H1 (cell line): Measurements from ENCODE around the gene DAG1. TPM values are rescaled to one million over a fixed set of nuclear protein-coding genes. Genes with fewer than 3 reads are reported as not detected.
A peak's percentile ranks its signal among the peaks of the same experiment; 100 is the strongest.

Experiments
- ASH2L ChIP-seq: fragments of 200-600, 300-600 bp; sonication (generic); IDR thresholded peaks from one replicate; pipeline ENCODE4 v1.7.1; 2017; ENCODE audit warnings: low read length
- BCL11A ChIP-seq, 2 experiments: IDR thresholded peaks; one replicate each; pipeline ENCODE4 v1.6.1; 2011; ENCODE audit warnings: low read depth in 2 of 2, low read length in 2 of 2, mild to moderate bottlenecking in 2 of 2
- CBX5 ChIP-seq: fragments of 300-800, 300-1000 bp; sonication (generic); IDR thresholded peaks from 2 replicates; pipeline ENCODE4 v1.7.1; 2016; ENCODE audit warnings: antibody characterized with exemption, low read length, low read depth
- CREB1 ChIP-seq: IDR thresholded peaks from 2 replicates; pipeline ENCODE4 v1.6.1; 2012; ENCODE audit warnings: inconsistent platforms
- CTBP2 ChIP-seq: IDR thresholded peaks from 2 replicates; pipeline ENCODE4 v1.7.0; 2011; ENCODE audit warnings: borderline replicate concordance, mild to moderate bottlenecking, moderate library complexity, mixed read lengths, low read length; ENCODE audit not compliant: insufficient read depth, insufficient read length
- EP300 ChIP-seq, 2 experiments: IDR thresholded peaks; 1 replicate in 1 of 2; 2 replicates in 1 of 2; pipeline ENCODE4 v1.6.1; 2011 to 2012; ENCODE audit warnings: low read depth in 2 of 2, low read length in 2 of 2, mild to moderate bottlenecking in 2 of 2, borderline replicate concordance in 1 of 2, inconsistent platforms in 1 of 2, moderate library complexity in 1 of 2
- KDM1A ChIP-seq: fragments of 200-600, 300-600 bp; sonication (generic); IDR thresholded peaks from 2 replicates; pipeline ENCODE4 v1.7.1; 2016; ENCODE audit warnings: mild to moderate bottlenecking, low read length, borderline replicate concordance
- RAD21 ChIP-seq, 2 experiments: IDR thresholded peaks in 1 of 2; conservative IDR thresholded peaks in 1 of 2; 2 replicates each; pipeline ENCODE4 v1.6.1; 2011; ENCODE audit warnings: low read depth in 2 of 2, low read length in 2 of 2, improper control_type of control experiment in 1 of 2, inconsistent platforms in 1 of 2, mild to moderate bottlenecking in 1 of 2, moderate library complexity in 1 of 2
- RNF2 ChIP-seq: fragments of 200-900, 300-1000 bp; sonication (generic); IDR thresholded peaks from 2 replicates; pipeline ENCODE4 v1.7.1; 2016; ENCODE audit warnings: borderline replicate concordance, low read depth, mild to moderate bottlenecking, antibody characterized with exemption, low read length; ENCODE audit not compliant: poor library complexity, severe bottlenecking; ENCODE audit errors: missing control alignments
- SIN3A ChIP-seq, 2 experiments: IDR thresholded peaks in 1 of 2; conservative IDR thresholded peaks in 1 of 2; 2 replicates each; pipeline ENCODE4 v1.6.1; 2011 to 2012; ENCODE audit warnings: low read length in 2 of 2, improper control_type of control experiment in 1 of 2, low read depth in 1 of 2, mild to moderate bottlenecking in 1 of 2
- SRF ChIP-seq: IDR thresholded peaks from 2 replicates; pipeline ENCODE4 v1.6.1; 2011; ENCODE audit warnings: mild to moderate bottlenecking, low read depth, low read length, moderate library complexity
- TAF7 ChIP-seq: optimal IDR thresholded peaks from 2 replicates; pipeline ENCODE3; 2011; ENCODE audit warnings: low read depth, mild to moderate bottlenecking, inconsistent platforms, low read length, moderate library complexity, borderline replicate concordance
- TBP ChIP-seq: IDR thresholded peaks from 2 replicates; pipeline ENCODE4 v1.6.1; 2011; ENCODE audit warnings: low read depth, low read length, improper control_type of control experiment
- TEAD4 ChIP-seq: IDR thresholded peaks from 2 replicates; pipeline ENCODE4 v1.6.1; 2012; ENCODE audit warnings: low read depth, low read length, inconsistent platforms, mixed read lengths
- YY1 ChIP-seq: IDR thresholded peaks from 2 replicates; pipeline ENCODE4 v1.6.1; 2011; ENCODE audit warnings: low read depth, mild to moderate bottlenecking, low read length
- polyA plus RNA-seq, 7 experiments: library from polyadenylated mRNA; depleted of rRNA in 3 of 7; stranded (reverse) in 5 of 7; unstranded in 2 of 7; fragments of >200 nt in 5 of 7; fragments of 200-250 nt in 2 of 7; gene quantifications; 1 replicate in 5 of 7; 2 replicates in 1 of 7; 4 replicates in 1 of 7; pipeline versions ENCODE4 v1.2.1 to v1.2.3, GENCODE V29; 2011 to 2013; ENCODE audit warnings: missing spikeins in 2 of 7, mixed read lengths in 2 of 7
- total RNA-seq: library from RNA; stranded (reverse); fragmentation: NEBNext Ultra II Directional; extraction: Animal tissue kit (Norgen Biotek cat#: 25700); gene quantifications from 2 replicates; pipeline ENCODE4 v1.2.1, GENCODE V29; 2021
- TF ChIP-seq, protein P1 (sequence below), 3 experiments: IDR thresholded peaks; 1 replicate in 2 of 3; 2 replicates in 1 of 3; pipeline versions ENCODE4 v1.5.1 to v1.6.1; 2011; ENCODE audit warnings: low read length in 3 of 3, mild to moderate bottlenecking in 3 of 3, inconsistent platforms in 2 of 3, low read depth in 1 of 3, moderate library complexity in 1 of 3; ENCODE audit not compliant: insufficient read depth in 1 of 3; ENCODE audit errors: control extremely low read depth in 1 of 3

The DAG1 gene
- total and polyA plus RNA-seq, 2 of the 8 experiments (the other 6 are each of a cell fraction or from before 2014, with no cell fraction given) = 97.5 to 138 TPM

- TF ChIP-seq YY1 (0 out of 2 replicates have a peak, but pooled peaks have one; percentile 26), CTBP2 (peak; percentile 37), TAF7 (peak; percentile 35), ASH2L (peak; percentile 88), BCL11A (IDR thresholded peaks at IDR 0.05; ENCODE audit: low read depth in 2 of 2, low read length in 2 of 2) (no peak), CBX5 (no peak), SRF (no peak), RNF2 (no peak), RAD21 (IDR thresholded peaks at IDR 0.05 in 1 of 2, conservative IDR thresholded peaks at IDR 0.05 in 1 of 2; ENCODE audit: low read depth in 2 of 2, low read length in 2 of 2) (peak; percentile 7 to 12; a peak in 2 of 4 replicates), EP300 (IDR thresholded peaks at IDR 0.05; ENCODE audit: borderline replicate concordance in 1 of 2, low read depth in 2 of 2, low read length in 2 of 2) (peak in 1 of 2 experiments; percentile 27; a peak in 1 of 3 replicates), TEAD4 (peak; percentile 62; the same call in 1 of the 2 replicates), TBP (peak; percentile 40; the same call in 1 of the 2 replicates), KDM1A (peak; percentile 33; the same call in 1 of the 2 replicates), SIN3A (conservative IDR thresholded peaks at IDR 0.05 in 1 of 2, IDR thresholded peaks at IDR 0.05 in 1 of 2; ENCODE audit: low read depth in 1 of 2, low read length in 2 of 2) (0 out of 4 replicates have a peak, but pooled peaks have one; percentile 35 to 38), CREB1 (0 out of 2 replicates have a peak, but pooled peaks have one; percentile 25)
- TF ChIP-seq, protein P1, sequence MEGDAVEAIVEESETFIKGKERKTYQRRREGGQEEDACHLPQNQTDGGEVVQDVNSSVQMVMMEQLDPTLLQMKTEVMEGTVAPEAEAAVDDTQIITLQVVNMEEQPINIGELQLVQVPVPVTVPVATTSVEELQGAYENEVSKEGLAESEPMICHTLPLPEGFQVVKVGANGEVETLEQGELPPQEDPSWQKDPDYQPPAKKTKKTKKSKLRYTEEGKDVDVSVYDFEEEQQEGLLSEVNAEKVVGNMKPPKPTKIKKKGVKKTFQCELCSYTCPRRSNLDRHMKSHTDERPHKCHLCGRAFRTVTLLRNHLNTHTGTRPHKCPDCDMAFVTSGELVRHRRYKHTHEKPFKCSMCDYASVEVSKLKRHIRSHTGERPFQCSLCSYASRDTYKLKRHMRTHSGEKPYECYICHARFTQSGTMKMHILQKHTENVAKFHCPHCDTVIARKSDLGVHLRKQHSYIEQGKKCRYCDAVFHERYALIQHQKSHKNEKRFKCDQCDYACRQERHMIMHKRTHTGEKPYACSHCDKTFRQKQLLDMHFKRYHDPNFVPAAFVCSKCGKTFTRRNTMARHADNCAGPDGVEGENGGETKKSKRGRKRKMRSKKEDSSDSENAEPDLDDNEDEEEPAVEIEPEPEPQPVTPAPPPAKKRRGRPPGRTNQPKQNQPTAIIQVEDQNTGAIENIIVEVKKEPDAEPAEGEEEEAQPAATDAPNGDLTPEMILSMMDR (IDR thresholded peaks at IDR 0.05; ENCODE audit: control extremely low read depth in 1 of 3, insufficient read depth in 1 of 3, low read depth in 1 of 3, low read length in 3 of 3) = peak in 1 of 3 experiments; percentile 13; a peak in 1 of 4 replicates
- TF ChIP-seq, all 59 proteins: peak for 18
Measured at GRCh38 chr3:49461443-49462171, 8.5 kb upstream of the DAG1 start (continued).
